Mesenchymal stem cell (in vitro differentiated cells and primary cell): ENCODE results near the gene PIPOX.

ENCODE experiments used
- DNase-seq: peaks from one replicate; pipeline ENCODE4 v3.0.0-alpha.2; 2013
- H2AFZ ChIP-seq: one replicate; pipeline ENCODE4 v1.6.1; 2013; ENCODE audit warnings: low read depth, mild to moderate bottlenecking, control low read depth, inconsistent platforms, low read length, moderate library complexity
- H2AK5ac ChIP-seq: 2 replicates; pipeline ENCODE4 v1.6.1; 2013; ENCODE audit warnings: low read length, moderate library complexity, mild to moderate bottlenecking, inconsistent platforms; ENCODE audit not compliant: severe bottlenecking
- H2BK120ac ChIP-seq: one replicate; pipeline ENCODE4 v1.6.1; 2013; ENCODE audit warnings: low read depth, mild to moderate bottlenecking, inconsistent platforms, low read length, moderate library complexity
- H2BK12ac ChIP-seq, 2 experiments: one replicate each; pipeline ENCODE4 v1.6.1; 2013; ENCODE audit warnings: inconsistent platforms in 2 of 2, low read length in 2 of 2, mild to moderate bottlenecking in 2 of 2, moderate library complexity in 2 of 2, control low read depth in 1 of 2
- H2BK15ac ChIP-seq: one replicate; pipeline ENCODE4 v1.6.1; 2013; ENCODE audit warnings: mild to moderate bottlenecking, low read depth, inconsistent platforms; ENCODE audit not compliant: poor library complexity, severe bottlenecking
- H2BK5ac ChIP-seq: 2 replicates; pipeline ENCODE4 v1.6.1; 2013; ENCODE audit warnings: low read depth, mild to moderate bottlenecking, low read length, control low read depth, inconsistent platforms; ENCODE audit not compliant: poor library complexity, severe bottlenecking
- H3K14ac ChIP-seq, 2 experiments: one replicate each; pipeline ENCODE4 v1.6.1; 2013; ENCODE audit warnings: inconsistent platforms in 2 of 2, low read length in 2 of 2, control low read depth in 1 of 2, mild to moderate bottlenecking in 1 of 2, moderate library complexity in 1 of 2
- H3K18ac ChIP-seq, 2 experiments: one replicate each; pipeline ENCODE4 v1.6.1; 2013; ENCODE audit warnings: inconsistent platforms in 2 of 2, low read length in 2 of 2, control low read depth in 1 of 2, low read depth in 1 of 2, mild to moderate bottlenecking in 1 of 2
- H3K23ac ChIP-seq, 2 experiments: one replicate each; pipeline ENCODE4 v1.6.1; 2013; ENCODE audit warnings: inconsistent platforms in 2 of 2, low read length in 2 of 2, mild to moderate bottlenecking in 2 of 2, moderate library complexity in 2 of 2, control low read depth in 1 of 2
- H3K27ac ChIP-seq: 2 replicates; pipeline ENCODE4 v1.5.1; 2013; ENCODE audit warnings: mild to moderate bottlenecking, moderate library complexity, low read length, control low read depth, inconsistent platforms; ENCODE audit not compliant: poor library complexity, severe bottlenecking
- H3K27me3 ChIP-seq, 2 experiments: 2 replicates each; pipeline versions ENCODE4 v1.6.1 to v1.7.0; 2013; ENCODE audit warnings: low read length in 2 of 2, mild to moderate bottlenecking in 2 of 2, moderate library complexity in 2 of 2, control low read depth in 1 of 2, inconsistent platforms in 1 of 2; ENCODE audit not compliant: control insufficient read depth in 1 of 2, insufficient read depth in 1 of 2
- H3K36me3 ChIP-seq, 2 experiments: 2 replicates each; pipeline versions ENCODE4 v1.6.1 to v1.7.0; 2013; ENCODE audit warnings: low read length in 2 of 2, control low read depth in 1 of 2, inconsistent platforms in 1 of 2, low read depth in 1 of 2, mild to moderate bottlenecking in 1 of 2; ENCODE audit not compliant: insufficient read depth in 2 of 2, control insufficient read depth in 1 of 2
- H3K4ac ChIP-seq, 2 experiments: one replicate each; pipeline ENCODE4 v1.6.1; 2013; ENCODE audit warnings: inconsistent platforms in 2 of 2, low read length in 2 of 2, mild to moderate bottlenecking in 2 of 2, moderate library complexity in 2 of 2, control low read depth in 1 of 2, low read depth in 1 of 2
- H3K4me1 ChIP-seq: 2 replicates; pipeline ENCODE4 v1.6.1; 2013; ENCODE audit warnings: low read depth, low read length, control low read depth; ENCODE audit not compliant: control insufficient read depth, insufficient read depth
- H3K4me2 ChIP-seq: 2 replicates; pipeline ENCODE4 v1.6.1; 2013; ENCODE audit warnings: low read length, mild to moderate bottlenecking, inconsistent platforms; ENCODE audit not compliant: poor library complexity, severe bottlenecking
- H3K4me3 ChIP-seq, 2 experiments: 2 replicates each; pipeline versions ENCODE4 v1.5.1 to v1.7.0; 2013; ENCODE audit warnings: low read length in 2 of 2, mild to moderate bottlenecking in 2 of 2, control low read depth in 1 of 2, low read depth in 1 of 2; ENCODE audit not compliant: insufficient read depth in 1 of 2
- H3K79me1 ChIP-seq: replicated peaks from 2 replicates; pipeline ENCODE4 v1.6.1; 2013; ENCODE audit warnings: mild to moderate bottlenecking, control low read depth, low read length, inconsistent platforms; ENCODE audit not compliant: poor library complexity, severe bottlenecking
- H3K9ac ChIP-seq: 2 replicates; pipeline ENCODE4 v1.7.0; 2013; ENCODE audit warnings: mild to moderate bottlenecking, low read length, moderate library complexity
- H3K9me3 ChIP-seq: 2 replicates; pipeline ENCODE4 v1.7.0; 2013; ENCODE audit warnings: mild to moderate bottlenecking, low read length; ENCODE audit not compliant: control insufficient read depth
- H4K8ac ChIP-seq: one replicate; pipeline ENCODE4 v1.6.1; 2013; ENCODE audit warnings: inconsistent platforms, mild to moderate bottlenecking, low read length, moderate library complexity
- H4K91ac ChIP-seq: one replicate; pipeline ENCODE4 v1.6.1; 2013; ENCODE audit warnings: mild to moderate bottlenecking, low read length, inconsistent platforms
- WGBS: methylation state at CpG from one replicate; pipeline ENCODE4 v1.1.7; 2013; ENCODE audit warnings: mixed read lengths; 5-methylcytosine and 5-hydroxymethylcytosine counted together

PIPOX gene

DNA sequence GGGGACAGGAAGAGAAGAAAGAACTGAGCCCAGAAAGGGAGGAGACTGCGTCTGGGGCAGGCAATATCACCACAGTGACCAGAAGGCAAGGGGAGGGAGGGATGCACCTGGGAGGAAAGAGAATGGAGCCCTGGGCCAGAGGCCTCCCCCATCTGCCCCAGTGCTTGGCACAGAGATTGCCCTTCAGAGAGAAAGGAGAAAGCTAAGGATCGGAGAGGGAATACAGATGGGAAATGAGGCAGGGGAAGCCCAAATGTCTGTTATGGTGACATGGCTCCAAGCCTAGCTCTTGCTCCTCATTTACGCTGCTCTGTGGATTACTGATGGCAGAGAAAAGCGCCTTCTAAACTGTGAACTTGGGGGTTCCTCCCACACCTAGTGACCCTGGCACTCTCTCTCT lies 47.2 kb downstream of the PIPOX start:
- Histone ChIP-seq H3K4me3 (no peak overlapping the region), H4K91ac (no peak overlapping the region), H3K36me3 (peaks cover 89 to 95% of the 10 kb centered on the region in 2 experiments), H2AK5ac (no peak overlapping the region), H3K9me3 (no peaks in the 10 kb centered on the region), H3K18ac (no peak overlapping the region), H2BK5ac (no peak overlapping the region), H2AFZ (no peak overlapping the region), H3K14ac (no peak overlapping the region), H3K27ac (no peak overlapping the region), H3K27me3 (no peaks in the 10 kb centered on the region), H3K4ac (no peak overlapping the region), H2BK15ac (no peak overlapping the region), H3K23ac (no peak overlapping the region), H4K8ac (no peak overlapping the region), H2BK12ac (no peak overlapping the region), H3K4me2 (no peak overlapping the region), H3K9ac (no peak overlapping the region), H2BK120ac (no peak overlapping the region), H3K4me1 (peaks cover 10% of the 10 kb centered on the region), H3K79me1 (no peaks in the 10 kb centered on the region)
- no peak for DNase-seq
- WGBS = 98% methylated on average over 4 of the region's 4 CpGs

GRCh38 chr17:29090750-29091605 lies 48.0 kb downstream of the PIPOX start:
- H3K27ac ChIP-seq = no peak overlapping the region
- H3K4me1 ChIP-seq = peaks cover 4% of the 10 kb centered on the region
- H3K4ac ChIP-seq = no peak overlapping the region
- H3K4me2 ChIP-seq = no peak overlapping the region
- H3K18ac ChIP-seq = no peak overlapping the region
- no peak overlapping the region for H3K4me3 ChIP-seq
- 90% methylated on average over 11 of the region's 12 CpGs for WGBS
- peaks cover 89 to 95% of the 10 kb centered on the region in 2 experiments for H3K36me3 ChIP-seq
- H2BK15ac ChIP-seq = no peak overlapping the region
- H2AK5ac ChIP-seq = no peak overlapping the region
- no peaks in the 10 kb centered on the region for H3K79me1 ChIP-seq
- no peaks in the 10 kb centered on the region for H3K27me3 ChIP-seq
- no peaks in the 10 kb centered on the region for H3K9me3 ChIP-seq
- no peak overlapping the region for H2BK5ac ChIP-seq
- no peak overlapping the region for H3K23ac ChIP-seq
- no peak for DNase-seq
- H2BK120ac ChIP-seq = no peak overlapping the region
- no peak overlapping the region for H4K8ac ChIP-seq
- H2AFZ ChIP-seq = no peak overlapping the region
- no peak overlapping the region for H2BK12ac ChIP-seq
- no peak overlapping the region for H3K9ac ChIP-seq
- H4K91ac ChIP-seq = no peak overlapping the region
- H3K14ac ChIP-seq = no peak overlapping the region

DNA sequence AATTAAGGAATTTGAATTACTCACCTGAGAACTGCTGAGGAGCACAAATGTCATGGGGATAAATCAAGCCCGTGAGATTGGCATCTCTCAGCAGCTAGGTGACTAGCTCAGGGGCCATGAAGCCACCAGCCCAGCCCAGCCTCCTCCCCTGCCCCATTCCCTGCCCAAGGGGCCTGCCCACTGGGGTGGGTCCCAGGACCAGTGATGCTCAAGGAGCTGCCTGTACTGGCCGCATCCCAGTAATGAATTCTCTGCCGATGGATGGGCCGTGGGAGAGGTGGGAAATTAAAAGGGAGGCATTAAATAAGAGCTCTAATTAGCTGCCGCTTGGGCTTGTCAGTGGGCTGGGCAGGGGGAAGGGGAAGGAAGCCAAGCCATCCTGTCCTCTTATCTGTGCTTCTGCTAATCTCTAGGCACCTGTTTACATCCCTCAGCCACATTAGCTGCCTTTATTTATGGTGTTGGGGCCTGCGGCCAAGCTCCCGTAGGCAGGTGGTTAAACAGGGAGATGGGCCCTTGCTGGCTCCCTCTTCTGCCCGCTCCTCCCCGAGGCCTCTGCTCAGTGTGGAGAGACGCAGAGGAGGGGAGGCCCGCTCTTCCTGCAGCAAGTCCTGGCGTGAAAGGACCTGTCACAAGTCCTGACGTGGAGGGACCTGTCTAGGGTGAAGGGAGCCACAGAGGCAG lies 48.8 kb downstream of the PIPOX start:
- no peak overlapping the region for H3K27ac ChIP-seq
- H3K36me3 ChIP-seq = peaks cover 89 to 95% of the 10 kb centered on the region in 2 experiments
- H3K14ac ChIP-seq = no peak overlapping the region
- H2AK5ac ChIP-seq = no peak overlapping the region
- WGBS = 95% methylated on average over 13 of the region's 13 CpGs
- H3K79me1 ChIP-seq = no peaks in the 10 kb centered on the region
- no peak overlapping the region for H3K4me2 ChIP-seq
- H3K9ac ChIP-seq = no peak overlapping the region
- no peak overlapping the region for H2BK120ac ChIP-seq
- H3K9me3 ChIP-seq = no peaks in the 10 kb centered on the region
- no peaks in the 10 kb centered on the region for H3K27me3 ChIP-seq
- no peak overlapping the region for H2BK15ac ChIP-seq
- no peak overlapping the region for H4K91ac ChIP-seq
- H2AFZ ChIP-seq = no peak overlapping the region
- H2BK5ac ChIP-seq = no peak overlapping the region
- no peak overlapping the region for H3K4ac ChIP-seq
- no peak overlapping the region for H3K23ac ChIP-seq
- no peak overlapping the region for H3K18ac ChIP-seq
- H3K4me1 ChIP-seq = peaks cover 2% of the 10 kb centered on the region
- no peak overlapping the region for H3K4me3 ChIP-seq
- no peak overlapping the region for H2BK12ac ChIP-seq
- DNase-seq = no peak
- H4K8ac ChIP-seq = no peak overlapping the region

- H4K91ac ChIP-seq = no peak overlapping the region
- H3K79me1 ChIP-seq = no peaks in the 10 kb centered on the region
- H2AFZ ChIP-seq = no peak overlapping the region
- H3K4me2 ChIP-seq = no peak overlapping the region
- no peak overlapping the region for H3K4ac ChIP-seq
- no peak overlapping the region for H2BK120ac ChIP-seq
- H3K4me1 ChIP-seq = no peaks in the 10 kb centered on the region
- no peaks in the 10 kb centered on the region for H3K9me3 ChIP-seq
- H4K8ac ChIP-seq = no peak overlapping the region
- WGBS = 98% methylated on average over 20 of the region's 20 CpGs
- no peak overlapping the region for H3K18ac ChIP-seq
- no peak overlapping the region for H3K27ac ChIP-seq
- no peak overlapping the region for H2BK15ac ChIP-seq
- H3K14ac ChIP-seq = no peak overlapping the region
- no peak overlapping the region for H3K9ac ChIP-seq
- no peak overlapping the region for H3K4me3 ChIP-seq
- H3K36me3 ChIP-seq = peaks cover 93 to 98% of the 10 kb centered on the region in 2 experiments
- no peak overlapping the region for H2BK5ac ChIP-seq
- H3K27me3 ChIP-seq = no peaks in the 10 kb centered on the region
- H2BK12ac ChIP-seq = no peak overlapping the region
- no peak overlapping the region for H3K23ac ChIP-seq
- no peak for DNase-seq
- no peak overlapping the region for H2AK5ac ChIP-seq
Observed at GRCh38 chr17:29093090-29093871, 50.3 kb downstream of the PIPOX start.
